ENCODE data around the gene CDKN2A.

DNA sequence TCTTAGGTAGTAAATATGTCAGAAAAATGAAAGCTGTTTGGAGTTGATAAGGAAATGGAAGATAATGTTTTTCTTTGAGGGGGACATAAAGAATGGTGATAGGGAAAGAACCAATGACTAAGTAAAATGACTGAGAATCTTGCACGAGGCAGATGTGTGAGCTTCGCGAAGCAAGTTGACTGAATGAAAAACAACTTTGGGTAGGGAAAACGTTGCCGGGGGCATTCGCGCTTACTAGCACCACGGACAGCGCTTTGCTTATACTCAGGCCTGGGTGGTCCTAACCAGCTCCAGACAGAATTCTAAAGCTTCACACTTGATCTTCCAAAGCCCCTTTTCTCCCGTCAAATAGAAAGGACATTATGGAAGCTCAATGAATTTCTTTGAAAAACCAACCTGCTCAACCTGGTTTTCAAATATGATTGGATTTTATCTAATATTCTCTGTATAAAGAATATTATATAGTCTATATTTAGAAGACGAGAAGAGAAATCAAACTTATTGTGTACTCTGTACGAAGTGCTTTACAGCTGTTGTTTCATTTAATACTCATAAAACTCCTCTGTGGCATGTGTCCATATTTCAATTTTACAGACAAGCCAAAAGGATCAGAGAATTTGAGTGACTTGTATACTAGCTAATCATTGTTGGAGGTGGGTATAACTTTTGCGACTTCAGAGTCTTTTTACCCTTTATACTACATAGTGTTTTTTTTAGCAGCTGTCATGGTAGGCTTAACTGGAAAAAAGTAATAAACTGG lies 16.9 kb upstream of the CDKN2A start:
- TF ChIP-seq POLR2A (IDR thresholded peaks at IDR 0.05; ENCODE audit: low read depth, low read length) (no peak), SPI1 (IDR thresholded peaks at IDR 0.05; ENCODE audit: low read depth, low read length) (no peak), POLR2AphosphoS5 (IDR thresholded peaks at IDR 0.05; ENCODE audit: low read depth, low read length) (no peak), POU2F2 (IDR thresholded peaks at IDR 0.05; ENCODE audit: low read depth, low read length) (no peak), PAX5 (IDR thresholded peaks at IDR 0.05; ENCODE audit: insufficient read depth, low read length, severe bottlenecking) (no peak), TAF1 (IDR thresholded peaks at IDR 0.05; ENCODE audit: low read depth, low read length) (no peak)

Data from GM12891 (cell line).